ENCODE results near the gene SPNS3.

The SPNS3 gene

GRCh38 chr17:4531988-4532736 lies 98.4 kb downstream of the SPNS3 start:
- no peak overlapping the region for H4K91ac ChIP-seq (ENCODE audit: low read depth, low read length, poor library complexity)
- no peak overlapping the region for H3K27ac ChIP-seq (replicated peaks; ENCODE audit: low read length)
- no peak overlapping the region for H3K14ac ChIP-seq (ENCODE audit: low read length)
- H4K8ac ChIP-seq (ENCODE audit: low read depth, low read length), result no peak overlapping the region
- no peak overlapping the region for H3K9ac ChIP-seq (ENCODE audit: low read depth, low read length, poor library complexity)
- no peaks in the 10 kb centered on the region for H3K36me3 ChIP-seq (replicated peaks in 1 of 2; ENCODE audit: control insufficient read depth in 2 of 2, insufficient read depth in 2 of 2, low read length in 2 of 2)
- peak overlapping the region; percentile 39 for H2BK5ac ChIP-seq (ENCODE audit: low read length)
- H3K9me3 ChIP-seq (replicated peaks in 1 of 2; ENCODE audit: control insufficient read depth in 2 of 2, insufficient read depth in 1 of 2, low read depth in 1 of 2, low read length in 2 of 2), result no peaks in the 10 kb centered on the region
- H3K4me1 ChIP-seq (ENCODE audit: control insufficient read depth in 2 of 2, insufficient read depth in 1 of 2, low read depth in 1 of 2, low read length in 2 of 2), result peaks cover 10 to 20% of the 10 kb centered on the region in 2 donors
- H2AK5ac ChIP-seq (ENCODE audit: low read depth, low read length), result peak overlapping the region; percentile 10
- DNase-seq (ENCODE audit: low spot score), result no peak
- H2BK120ac ChIP-seq (ENCODE audit: low read depth, low read length), result no peak overlapping the region
- H3K4ac ChIP-seq (ENCODE audit: low read length), result no peak overlapping the region
- H3K4me3 ChIP-seq (ENCODE audit: low read length in 2 of 2), result no peak overlapping the region
- H3K4me2 ChIP-seq (ENCODE audit: insufficient read depth, low read length, poor library complexity, severe bottlenecking), result no peak overlapping the region
- H2AFZ ChIP-seq (ENCODE audit: low read length), result no peak overlapping the region
- H2BK12ac ChIP-seq (ENCODE audit: low read length), result no peak overlapping the region
- H2BK15ac ChIP-seq (ENCODE audit: low read length), result peak overlapping the region; percentile 67
- H3K23ac ChIP-seq (ENCODE audit: low read depth, low read length, poor library complexity), result no peak overlapping the region
- no CpG with 5 or more reads among the region's 17 CpGs for WGBS, 2 donors (ENCODE audit: extremely low coverage in 2 of 2, insufficient read length in 2 of 2, insufficient replicate concordance in 1 of 2)
- no peak overlapping the region for H3K18ac ChIP-seq (ENCODE audit: low read length)
- H3K27me3 ChIP-seq (ENCODE audit: control insufficient read depth in 3 of 3, insufficient read depth in 3 of 3, low read depth in 1 of 3, low read length in 3 of 3), result peaks cover 0 to 8% (median 0%) of the 10 kb centered on the region in 3 experiments
- H3K79me1 ChIP-seq (ENCODE audit: low read depth, low read length), result peaks cover 3% of the 10 kb centered on the region

- peak overlapping the region; percentile 29 for H2BK5ac ChIP-seq (ENCODE audit: low read length)
- H3K14ac ChIP-seq (ENCODE audit: low read length), result no peak overlapping the region
- H3K27ac ChIP-seq (replicated peaks; ENCODE audit: low read length), result no peak overlapping the region
- H3K23ac ChIP-seq (ENCODE audit: low read depth, low read length, poor library complexity), result peak overlapping the region; percentile 68
- no peak overlapping the region for H4K8ac ChIP-seq (ENCODE audit: low read depth, low read length)
- H2AK5ac ChIP-seq (ENCODE audit: low read depth, low read length), result peak overlapping the region; percentile 95
- no peak for DNase-seq (ENCODE audit: low spot score)
- H3K27me3 ChIP-seq (ENCODE audit: control insufficient read depth in 3 of 3, insufficient read depth in 3 of 3, low read depth in 1 of 3, low read length in 3 of 3), result peaks cover 0 to 3% (median 0%) of the 10 kb centered on the region in 3 experiments
- H3K9ac ChIP-seq (ENCODE audit: low read depth, low read length, poor library complexity), result peak overlapping the region; percentile 74
- no peak overlapping the region for H3K4me2 ChIP-seq (ENCODE audit: insufficient read depth, low read length, poor library complexity, severe bottlenecking)
- peaks cover 10 to 20% of the 10 kb centered on the region in 2 donors for H3K4me1 ChIP-seq (ENCODE audit: control insufficient read depth in 2 of 2, insufficient read depth in 1 of 2, low read depth in 1 of 2, low read length in 2 of 2)
- H3K9me3 ChIP-seq (replicated peaks in 1 of 2; ENCODE audit: control insufficient read depth in 2 of 2, insufficient read depth in 1 of 2, low read depth in 1 of 2, low read length in 2 of 2), result no peaks in the 10 kb centered on the region
- H4K91ac ChIP-seq (ENCODE audit: low read depth, low read length, poor library complexity), result peak overlapping the region; percentile 85
- WGBS, 2 donors (ENCODE audit: extremely low coverage in 2 of 2, insufficient read length in 2 of 2, insufficient replicate concordance in 1 of 2), result no CpG with 5 or more reads among the region's 33 CpGs
- no peak overlapping the region for H2AFZ ChIP-seq (ENCODE audit: low read length)
- H3K36me3 ChIP-seq (replicated peaks in 1 of 2; ENCODE audit: control insufficient read depth in 2 of 2, insufficient read depth in 2 of 2, low read length in 2 of 2), result peaks cover 6% of the 10 kb centered on the region in 2 donors
- H3K79me1 ChIP-seq (ENCODE audit: low read depth, low read length), result peaks cover 7% of the 10 kb centered on the region
- no peak overlapping the region for H3K4me3 ChIP-seq (ENCODE audit: low read length in 2 of 2)
- H2BK120ac ChIP-seq (ENCODE audit: low read depth, low read length), result peak overlapping the region; percentile 2
- no peak overlapping the region for H3K4ac ChIP-seq (ENCODE audit: low read length)
- H2BK15ac ChIP-seq (ENCODE audit: low read length), result peak overlapping the region; percentile 100
- peak overlapping the region; percentile 72 for H3K18ac ChIP-seq (ENCODE audit: low read length)
- H2BK12ac ChIP-seq (ENCODE audit: low read length), result no peak overlapping the region
Measured at GRCh38 chr17:4532860-4533522, 99.3 kb downstream of the SPNS3 start.

- H3K4me3 ChIP-seq (ENCODE audit: low read length in 2 of 2), result no peak overlapping the region
- no CpG with 5 or more reads among the region's 23 CpGs for WGBS, 2 donors (ENCODE audit: extremely low coverage in 2 of 2, insufficient read length in 2 of 2, insufficient replicate concordance in 1 of 2)
- peak overlapping the region; percentile 42 for H2BK12ac ChIP-seq (ENCODE audit: low read length)
- H2AK5ac ChIP-seq (ENCODE audit: low read depth, low read length), result peak overlapping the region; percentile 95
- peak overlapping the region; percentile 2 for H2BK120ac ChIP-seq (ENCODE audit: low read depth, low read length)
- no peak overlapping the region for H3K4ac ChIP-seq (ENCODE audit: low read length)
- peak overlapping the region; percentile 79 for H3K9ac ChIP-seq (ENCODE audit: low read depth, low read length, poor library complexity)
- H3K18ac ChIP-seq (ENCODE audit: low read length), result peak overlapping the region; percentile 94
- peaks cover 8 to 13% of the 10 kb centered on the region in 2 donors for H3K36me3 ChIP-seq (replicated peaks in 1 of 2; ENCODE audit: control insufficient read depth in 2 of 2, insufficient read depth in 2 of 2, low read length in 2 of 2)
- no peak overlapping the region for H4K8ac ChIP-seq (ENCODE audit: low read depth, low read length)
- H3K4me2 ChIP-seq (ENCODE audit: insufficient read depth, low read length, poor library complexity, severe bottlenecking), result no peak overlapping the region
- peaks cover 10 to 20% of the 10 kb centered on the region in 2 donors for H3K4me1 ChIP-seq (ENCODE audit: control insufficient read depth in 2 of 2, insufficient read depth in 1 of 2, low read depth in 1 of 2, low read length in 2 of 2)
- H3K27me3 ChIP-seq (ENCODE audit: control insufficient read depth in 3 of 3, insufficient read depth in 3 of 3, low read depth in 1 of 3, low read length in 3 of 3), result peaks cover 0 to 3% (median 0%) of the 10 kb centered on the region in 3 experiments
- peak overlapping the region; percentile 68 for H2AFZ ChIP-seq (ENCODE audit: low read length)
- no peak overlapping the region for H3K27ac ChIP-seq (replicated peaks; ENCODE audit: low read length)
- peak overlapping the region; percentile 100 for H2BK15ac ChIP-seq (ENCODE audit: low read length)
- peak overlapping the region; percentile 82 for H3K14ac ChIP-seq (ENCODE audit: low read length)
- peak overlapping the region; percentile 68 for H3K23ac ChIP-seq (ENCODE audit: low read depth, low read length, poor library complexity)
- DNase-seq (ENCODE audit: low spot score), result no peak
- H3K79me1 ChIP-seq (ENCODE audit: low read depth, low read length), result peaks cover 9% of the 10 kb centered on the region
- H2BK5ac ChIP-seq (ENCODE audit: low read length), result peak overlapping the region; percentile 29
- H4K91ac ChIP-seq (ENCODE audit: low read depth, low read length, poor library complexity), result no peak overlapping the region
- no peaks in the 10 kb centered on the region for H3K9me3 ChIP-seq (replicated peaks in 1 of 2; ENCODE audit: control insufficient read depth in 2 of 2, insufficient read depth in 1 of 2, low read depth in 1 of 2, low read length in 2 of 2)
Measured at GRCh38 chr17:4533523-4534504, 100.1 kb downstream of the SPNS3 start.

All from neuronal stem cell (in vitro differentiated cells).